ENCODE results near the gene CMTM2.
A peak's percentile ranks its signal among the peaks of the same experiment; 100 is the strongest.
"Not testable (repeated sequence)": the region's sequence is repeated elsewhere in the genome, so short reads cannot be mapped to it uniquely, and the experiment has no call there.

CMTM2 gene

DNA sequence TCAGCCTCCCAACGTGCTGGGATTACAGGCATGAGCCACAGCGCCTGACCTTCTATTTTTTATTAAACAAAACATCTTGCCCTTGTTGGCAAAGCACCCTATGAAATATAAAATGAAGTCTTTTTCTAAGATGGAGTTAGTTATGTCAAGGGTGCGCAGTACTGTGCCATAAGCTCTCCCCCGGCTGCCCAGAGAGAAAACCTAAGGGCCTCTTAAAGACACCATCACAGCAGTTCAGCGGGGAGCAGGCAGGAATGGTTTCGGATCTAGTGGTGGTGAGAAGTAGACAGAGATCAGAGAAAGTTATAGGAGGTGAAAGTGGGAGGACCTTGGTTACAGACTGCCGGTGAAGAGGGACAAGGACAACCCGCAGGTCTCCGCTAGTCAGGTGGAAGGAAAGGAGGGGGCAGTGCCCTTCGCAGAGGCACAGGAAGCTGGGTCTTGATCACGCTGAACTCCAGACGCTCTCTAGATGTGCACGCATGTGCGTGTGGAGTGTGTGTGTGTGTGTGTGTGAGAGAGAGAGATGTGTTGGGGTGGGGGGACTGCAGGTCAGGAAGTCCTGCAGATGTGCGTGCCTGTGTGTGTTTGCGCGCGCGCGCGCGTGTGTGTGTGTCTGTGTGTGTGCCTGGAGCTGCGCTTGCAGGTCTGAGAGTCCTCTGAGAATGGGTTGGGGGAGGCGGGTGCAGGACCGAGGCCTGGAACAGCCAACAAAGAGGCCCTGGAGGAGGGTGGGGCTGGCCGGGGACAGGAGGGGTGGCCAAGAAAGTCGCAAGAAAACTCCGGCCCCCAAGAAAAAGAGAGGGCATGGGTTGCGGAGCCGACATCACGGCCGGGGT, 24.5 kb downstream of the CMTM2 start:
- Mint-ChIP-seq H3K4me3 (peak overlapping the region; percentile 85), H3K4me1 (ENCODE audit: low read depth) (peaks cover 54% of the 10 kb centered on the region), H3K27me3 (no peaks in the 10 kb centered on the region)

GRCh38 chr16:66604376-66605176, 25.3 kb downstream of the CMTM2 start, which contains the start of gene CMTM3:
TSS of gene CMTM3 (plus strand) at chr16:66604704. CDS start at chr16:66604806, 102 bp downstream.
- H3K4me1 Mint-ChIP-seq (ENCODE audit: low read depth), result peaks cover 52% of the 10 kb centered on the region
- peak within 1 kb of the TSS; percentile 85 for H3K4me3 Mint-ChIP-seq

More for the DNA sequence above, 24.5 kb downstream of the CMTM2 start:
- peaks cover 5% of the 10 kb centered on the region for H3K9me3 Mint-ChIP-seq
- peaks cover 22% of the 10 kb centered on the region for H3K36me3 Mint-ChIP-seq (ENCODE audit: low read depth)
- H3K27ac Mint-ChIP-seq, result peak overlapping the region; percentile 93
- DNase-seq, result no peak

DNA sequence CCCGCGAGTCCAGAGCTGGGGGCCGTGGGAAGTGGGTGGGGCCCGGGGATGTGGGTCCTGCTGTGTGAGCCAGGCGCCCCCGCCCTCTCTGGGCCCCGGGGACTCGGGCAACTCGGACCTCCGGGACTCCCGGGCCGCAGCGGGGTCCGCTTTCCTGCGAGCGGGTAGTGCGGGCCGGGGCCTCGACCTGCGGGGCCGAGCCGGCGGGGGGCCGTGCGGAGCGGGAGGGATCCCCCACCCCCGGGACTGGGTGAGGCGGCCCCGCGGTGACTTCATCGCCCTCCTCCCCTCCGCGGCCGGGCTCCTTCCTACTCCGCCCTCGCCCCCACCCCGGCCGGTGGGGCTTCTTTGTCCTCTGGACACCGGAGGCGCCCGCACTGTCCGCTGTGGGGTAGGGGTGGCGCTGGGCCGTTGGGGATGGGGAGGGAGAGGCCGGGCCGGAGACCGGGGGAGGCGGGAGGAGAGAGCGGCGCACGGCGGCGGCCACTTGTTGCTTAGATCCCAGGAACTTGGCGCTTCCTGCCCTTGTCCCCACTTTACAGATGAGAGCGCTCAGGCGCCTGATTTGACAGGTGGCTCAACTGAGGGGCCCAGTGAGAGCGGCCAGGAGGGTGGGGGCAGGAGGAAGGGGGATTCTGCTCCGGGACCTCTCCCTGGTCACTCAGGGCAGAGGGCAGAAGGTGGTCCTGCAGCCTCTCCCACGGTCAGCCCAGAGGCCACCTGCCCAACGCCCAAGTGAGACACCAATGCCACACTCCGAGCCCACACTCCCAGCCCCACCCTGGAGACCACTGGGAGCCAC, 26.1 kb downstream of the CMTM2 start:
- peak; percentile 67 for DNase-seq
- Mint-ChIP-seq H3K27me3 (no peaks in the 10 kb centered on the region), H3K9me3 (peaks cover 5% of the 10 kb centered on the region), H3K36me3 (ENCODE audit: low read depth) (peaks cover 39% of the 10 kb centered on the region), H3K27ac (peak overlapping the region; percentile 89), H3K4me3 (peak overlapping the region; percentile 85), H3K4me1 (ENCODE audit: low read depth) (peaks cover 48% of the 10 kb centered on the region)

More at GRCh38 chr16:66604376-66605176, 25.3 kb downstream of the CMTM2 start, which contains the start of gene CMTM3:
- Mint-ChIP-seq H3K27me3 (no peaks in the 10 kb centered on the region), H3K36me3 (ENCODE audit: low read depth) (peaks cover 31% of the 10 kb centered on the region), H3K27ac (peak within 1 kb of the TSS; percentile 93), H3K9me3 (peaks cover 5% of the 10 kb centered on the region)
- peak; percentile 90 for DNase-seq

- DNase-seq, result no peak
- H3K4me1 Mint-ChIP-seq (ENCODE audit: low read depth), result peaks cover 42% of the 10 kb centered on the region
- H3K4me3 Mint-ChIP-seq, result peak overlapping the region; percentile 85
- no peaks in the 10 kb centered on the region for H3K27me3 Mint-ChIP-seq
- peaks cover 46% of the 10 kb centered on the region for H3K36me3 Mint-ChIP-seq (ENCODE audit: low read depth)
- peak overlapping the region; percentile 89 for H3K27ac Mint-ChIP-seq
- H3K9me3 Mint-ChIP-seq, result peaks cover 3% of the 10 kb centered on the region
Measured at GRCh38 chr16:66605979-66606751, 26.9 kb downstream of the CMTM2 start.

GRCh38 chr16:66608241-66609138, 29.2 kb downstream of the CMTM2 start:
- H3K9me3 Mint-ChIP-seq, result no peaks in the 10 kb centered on the region
- no peak overlapping the region for H3K4me3 Mint-ChIP-seq
- H3K27me3 Mint-ChIP-seq, result no peaks in the 10 kb centered on the region

DNA sequence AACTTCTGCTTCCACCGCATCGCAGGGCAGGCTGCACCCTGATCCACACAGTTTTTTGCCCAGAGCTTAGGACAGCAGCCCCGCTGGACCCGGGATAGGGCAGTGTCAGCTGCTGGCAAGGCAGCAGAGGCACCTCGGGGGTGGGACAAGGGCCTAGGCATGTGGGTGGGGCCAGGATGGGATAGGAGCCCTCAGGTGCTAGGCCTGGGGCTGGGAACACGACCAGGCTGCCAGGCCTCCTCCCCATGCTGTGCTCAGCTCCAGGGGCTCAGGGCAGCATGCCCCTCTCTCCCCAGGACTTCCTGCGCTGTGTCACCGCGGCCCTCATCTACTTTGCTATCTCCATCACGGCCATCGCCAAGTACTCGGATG, 29.9 kb downstream of the CMTM2 start:
- H3K9me3 Mint-ChIP-seq, result no peaks in the 10 kb centered on the region
- no peak overlapping the region for H3K4me3 Mint-ChIP-seq
- H3K36me3 Mint-ChIP-seq (ENCODE audit: low read depth), result peaks cover 71% of the 10 kb centered on the region
- H3K27me3 Mint-ChIP-seq, result no peaks in the 10 kb centered on the region
- H3K27ac Mint-ChIP-seq, result peak overlapping the region; percentile 81
- no peak for DNase-seq
- peaks cover 31% of the 10 kb centered on the region for H3K4me1 Mint-ChIP-seq (ENCODE audit: low read depth)

More at GRCh38 chr16:66608241-66609138, 29.2 kb downstream of the CMTM2 start:
- Mint-ChIP-seq H3K36me3 (ENCODE audit: low read depth) (peaks cover 70% of the 10 kb centered on the region), H3K27ac (peak overlapping the region; percentile 81), H3K4me1 (ENCODE audit: low read depth) (peaks cover 38% of the 10 kb centered on the region)
- peak; percentile 90 for DNase-seq

GRCh38 chr16:66610111-66610820, 31.0 kb downstream of the CMTM2 start:
- Mint-ChIP-seq H3K4me3 (no peak overlapping the region), H3K9me3 (no peaks in the 10 kb centered on the region), H3K36me3 (ENCODE audit: low read depth) (peaks cover 78% of the 10 kb centered on the region), H3K27ac (peak overlapping the region; percentile 63), H3K4me1 (ENCODE audit: low read depth) (peaks cover 29% of the 10 kb centered on the region), H3K27me3 (no peaks in the 10 kb centered on the region)
- no peak for DNase-seq

GRCh38 chr16:66611911-66612310, 32.6 kb downstream of the CMTM2 start:
- H3K27ac Mint-ChIP-seq, DNase-seq, H3K4me3 Mint-ChIP-seq, H3K9me3 Mint-ChIP-seq, H3K27me3 Mint-ChIP-seq: not testable (repeated sequence)
- Mint-ChIP-seq H3K36me3 (ENCODE audit: low read depth) (peaks cover 74% of the 10 kb centered on the region), H3K4me1 (ENCODE audit: low read depth) (peaks cover 19% of the 10 kb centered on the region)

DNA sequence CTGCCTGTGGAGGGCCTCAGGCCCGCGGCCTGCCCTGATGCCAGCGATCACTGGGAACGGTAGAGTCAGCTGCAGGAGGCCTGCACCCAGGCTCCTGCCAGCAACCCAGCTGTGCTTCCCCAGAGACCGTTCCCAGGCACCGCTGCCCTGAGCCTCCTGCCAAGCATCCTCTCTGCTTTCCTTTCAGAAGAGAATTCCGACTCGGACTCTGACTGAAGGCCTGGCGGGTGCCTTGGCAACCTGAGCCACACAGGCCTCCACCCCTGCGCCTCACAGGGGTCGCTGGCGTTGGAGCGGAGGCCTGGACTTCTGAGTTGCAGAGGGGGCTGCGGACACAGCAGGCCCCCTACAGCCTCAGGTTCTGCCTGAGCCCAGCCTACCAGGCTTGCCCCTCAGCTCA, 33.2 kb downstream of the CMTM2 start:
- no peaks in the 10 kb centered on the region for H3K9me3 Mint-ChIP-seq
- peaks cover 14% of the 10 kb centered on the region for H3K4me1 Mint-ChIP-seq (ENCODE audit: low read depth)
- H3K27me3 Mint-ChIP-seq, result no peaks in the 10 kb centered on the region
- DNase-seq, result no peak
- no peak overlapping the region for H3K4me3 Mint-ChIP-seq
- H3K36me3 Mint-ChIP-seq (ENCODE audit: low read depth), result peaks cover 70% of the 10 kb centered on the region
- H3K27ac Mint-ChIP-seq, result no peak overlapping the region

GRCh38 chr16:66614161-66614802, 35.0 kb downstream of the CMTM2 start:
- H3K4me3 Mint-ChIP-seq, result no peak overlapping the region
- H3K27me3 Mint-ChIP-seq, result no peaks in the 10 kb centered on the region
- no peak overlapping the region for H3K27ac Mint-ChIP-seq
- H3K9me3 Mint-ChIP-seq, result no peaks in the 10 kb centered on the region
- DNase-seq, result no peak
- peaks cover 56% of the 10 kb centered on the region for H3K36me3 Mint-ChIP-seq (ENCODE audit: low read depth)
- peaks cover 1% of the 10 kb centered on the region for H3K4me1 Mint-ChIP-seq (ENCODE audit: low read depth)

GRCh38 chr16:66616169-66616568, 36.9 kb downstream of the CMTM2 start:
- no peak overlapping the region for H3K27ac Mint-ChIP-seq
- H3K36me3 Mint-ChIP-seq (ENCODE audit: low read depth), result peaks cover 38% of the 10 kb centered on the region
- H3K9me3 Mint-ChIP-seq, result no peaks in the 10 kb centered on the region
- H3K4me1 Mint-ChIP-seq (ENCODE audit: low read depth), result peaks cover 8% of the 10 kb centered on the region
- no peak for DNase-seq
- H3K27me3 Mint-ChIP-seq, result no peaks in the 10 kb centered on the region
- no peak overlapping the region for H3K4me3 Mint-ChIP-seq

DNA sequence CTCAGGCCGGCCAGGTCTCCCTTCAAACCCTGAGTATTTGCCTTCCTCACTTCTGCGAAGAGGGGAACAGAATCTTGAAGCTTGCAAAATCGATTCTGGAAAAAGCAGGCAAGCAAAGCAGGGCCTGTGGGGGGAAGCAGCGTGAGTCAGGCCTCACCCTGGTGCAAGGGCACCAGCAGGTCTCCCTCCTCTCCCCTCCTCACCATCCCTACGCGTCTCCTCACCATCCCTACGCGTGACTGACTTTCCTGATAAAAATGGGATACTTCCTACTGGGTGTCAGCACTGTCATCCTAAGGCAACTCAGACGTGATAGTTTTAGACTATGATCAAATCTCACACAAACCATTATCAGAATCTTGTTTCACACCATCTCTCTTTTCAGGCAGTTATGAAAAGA, 37.3 kb downstream of the CMTM2 start:
- no peaks in the 10 kb centered on the region for H3K27me3 Mint-ChIP-seq
- no peak overlapping the region for H3K27ac Mint-ChIP-seq
- H3K9me3 Mint-ChIP-seq, result no peaks in the 10 kb centered on the region
- peaks cover 33% of the 10 kb centered on the region for H3K36me3 Mint-ChIP-seq (ENCODE audit: low read depth)
- H3K4me1 Mint-ChIP-seq (ENCODE audit: low read depth), result peaks cover 8% of the 10 kb centered on the region
- DNase-seq, result no peak
- H3K4me3 Mint-ChIP-seq, result no peak overlapping the region

Measured in activated T-cell treated with anti-CD3 and anti-CD28 coated beads, Interleukin-2, amount 50 U/mL, for 24 hours (primary cell).